GM19452 (cell line): ENCODE data around the gene MAPKAP1.

ENCODE experiments used
- ATAC-seq: cut with Tn5 transposase; IDR thresholded peaks from one replicate; pipeline ENCODE4 v1.9.1; 2021; ENCODE audit not compliant: unreplicated experiment

MAPKAP1 gene

GRCh38 chr9:125646217-125646616, 60.8 kb downstream of the MAPKAP1 start:
- ATAC-seq: no peak

DNA sequence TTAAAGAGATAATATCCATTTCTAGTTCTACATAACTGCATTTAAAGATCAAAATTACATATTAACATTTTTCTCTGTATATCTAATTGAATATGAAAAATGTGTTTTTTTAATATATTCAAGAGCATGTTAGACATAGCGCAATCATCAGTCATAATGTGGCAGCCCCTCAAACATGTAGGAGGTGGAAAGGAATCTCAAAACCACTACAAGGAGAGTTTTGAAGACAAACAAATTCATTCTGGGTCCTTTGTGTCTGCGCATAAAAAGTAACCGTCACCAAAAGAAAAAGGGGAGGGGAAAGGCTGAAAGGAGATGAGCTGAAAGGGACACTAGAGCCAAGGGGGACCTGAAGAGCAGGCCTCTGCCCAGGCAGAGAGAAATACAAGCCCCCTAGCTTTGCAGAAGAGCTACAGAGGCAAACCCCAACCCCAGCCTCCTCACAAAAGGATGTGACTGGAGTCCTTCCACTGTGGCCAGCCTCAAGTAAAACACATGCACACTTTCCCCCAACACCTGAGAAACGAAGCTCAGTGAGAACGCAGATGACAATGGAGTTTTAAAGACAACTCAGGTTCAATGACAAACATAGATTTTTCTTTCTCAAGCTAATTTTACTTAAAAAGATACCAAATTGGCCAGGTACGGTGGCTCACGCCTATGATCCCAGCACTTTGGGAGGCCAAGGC, 62.0 kb downstream of the MAPKAP1 start:
- no peak for ATAC-seq

- ATAC-seq: no peak
Measured at GRCh38 chr9:125642311-125642710, 64.7 kb downstream of the MAPKAP1 start.

DNA sequence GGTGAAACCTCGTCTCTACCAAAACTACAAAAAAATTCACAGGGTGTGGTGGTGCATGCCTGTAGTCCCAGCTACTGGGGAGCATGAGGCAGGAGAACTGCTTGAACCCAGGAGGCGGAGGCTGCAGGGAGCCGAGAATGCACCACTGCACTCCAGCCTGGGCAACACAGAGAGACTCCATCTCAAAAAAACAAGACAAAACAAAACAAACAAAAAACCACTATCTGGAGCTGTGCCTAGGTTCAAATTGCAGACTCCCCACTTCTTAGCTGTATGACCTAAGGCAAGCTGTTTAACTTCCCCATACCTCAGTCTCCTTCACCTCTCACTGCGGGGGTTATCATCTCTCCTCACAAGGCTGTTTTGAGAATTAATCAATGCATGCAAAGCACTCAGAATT, 68.0 kb downstream of the MAPKAP1 start:
- no peak for ATAC-seq

- no peak for ATAC-seq
Measured at GRCh38 chr9:125638239-125639045, 68.6 kb downstream of the MAPKAP1 start.

DNA sequence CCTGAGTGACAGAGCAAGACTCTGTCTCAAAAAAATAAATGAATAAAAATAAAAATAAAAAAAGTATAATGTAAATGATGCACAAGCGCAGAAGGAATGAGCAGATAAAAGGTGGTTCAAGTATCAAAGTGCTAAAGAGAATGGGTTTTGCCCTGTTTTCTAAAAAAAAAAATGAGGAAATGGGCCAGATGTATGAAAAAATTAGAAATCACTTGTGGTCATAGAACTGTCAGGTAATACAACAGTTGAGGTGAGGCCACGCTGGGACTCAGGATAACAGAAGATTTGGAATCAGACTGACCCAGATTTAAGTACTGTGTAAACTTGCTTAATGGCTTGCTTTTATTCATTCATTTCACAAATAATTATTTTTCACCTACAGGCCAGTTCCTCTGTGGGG, 69.8 kb downstream of the MAPKAP1 start:
- ATAC-seq: no peak

DNA sequence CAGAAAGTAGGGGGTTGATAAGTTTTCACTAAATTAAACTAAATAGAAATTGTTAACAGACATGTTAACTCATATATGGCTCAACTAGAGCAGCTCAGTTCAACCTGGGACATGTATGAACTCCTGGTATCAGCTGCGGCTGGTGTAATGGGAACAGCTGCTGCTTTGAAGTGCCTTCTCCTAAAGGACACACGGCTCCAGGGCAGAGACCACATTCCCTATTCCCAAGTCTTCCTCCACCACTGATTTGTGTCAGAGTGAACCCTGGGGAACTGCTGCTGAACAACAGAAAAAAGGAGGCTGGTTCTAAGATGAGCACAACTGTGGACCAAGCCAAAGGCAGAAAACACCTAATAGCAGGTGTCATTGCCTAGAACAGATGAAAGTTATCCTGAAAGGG, 71.1 kb downstream of the MAPKAP1 start:
- no peak for ATAC-seq

GRCh38 chr9:125634040-125634717, 72.8 kb downstream of the MAPKAP1 start:
- ATAC-seq: no peak

GRCh38 chr9:125633116-125633745, 73.8 kb downstream of the MAPKAP1 start:
- no peak for ATAC-seq

- ATAC-seq: peak; percentile 60
Measured at GRCh38 chr9:125632321-125633115, 74.5 kb downstream of the MAPKAP1 start.

GRCh38 chr9:125631391-125632085, 75.5 kb downstream of the MAPKAP1 start:
- ATAC-seq: no peak

DNA sequence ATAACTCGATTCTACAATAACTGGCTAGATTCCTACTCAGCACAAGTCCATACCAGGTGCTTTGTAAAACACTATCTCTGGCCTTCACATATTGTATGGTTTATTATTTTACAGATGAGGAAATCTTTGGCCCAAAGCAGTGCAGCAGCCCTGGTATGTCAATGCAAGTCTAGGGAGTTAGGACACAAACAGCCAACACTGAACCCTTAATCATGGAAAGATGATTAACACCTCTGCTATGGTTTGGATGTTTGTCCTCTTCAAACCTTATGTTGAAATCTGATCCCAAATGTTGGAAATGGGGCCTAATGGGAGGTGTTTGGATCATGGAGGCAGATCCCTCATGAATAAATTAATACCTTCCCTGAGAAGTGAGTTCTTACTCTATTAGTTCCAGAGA, 76.6 kb downstream of the MAPKAP1 start:
- ATAC-seq: no peak

DNA sequence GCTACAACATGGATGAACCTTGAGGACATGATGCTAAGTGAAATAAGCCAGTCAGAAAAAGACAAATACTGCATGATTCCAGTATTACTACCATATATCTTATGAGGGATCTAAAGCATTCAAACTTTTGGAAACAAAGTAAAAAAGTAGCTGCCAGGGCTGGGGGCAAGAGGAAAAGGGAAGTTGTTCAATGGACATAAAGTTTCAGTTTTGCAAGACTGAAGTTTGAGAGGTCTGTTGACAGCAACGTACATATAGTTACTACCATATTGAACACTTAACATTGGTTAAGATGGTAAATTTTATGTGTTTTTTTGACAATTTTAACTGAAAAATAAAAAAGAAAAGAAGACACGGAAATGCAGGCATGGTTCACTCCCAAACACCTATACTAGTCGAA, 77.6 kb downstream of the MAPKAP1 start:
- no peak for ATAC-seq

DNA sequence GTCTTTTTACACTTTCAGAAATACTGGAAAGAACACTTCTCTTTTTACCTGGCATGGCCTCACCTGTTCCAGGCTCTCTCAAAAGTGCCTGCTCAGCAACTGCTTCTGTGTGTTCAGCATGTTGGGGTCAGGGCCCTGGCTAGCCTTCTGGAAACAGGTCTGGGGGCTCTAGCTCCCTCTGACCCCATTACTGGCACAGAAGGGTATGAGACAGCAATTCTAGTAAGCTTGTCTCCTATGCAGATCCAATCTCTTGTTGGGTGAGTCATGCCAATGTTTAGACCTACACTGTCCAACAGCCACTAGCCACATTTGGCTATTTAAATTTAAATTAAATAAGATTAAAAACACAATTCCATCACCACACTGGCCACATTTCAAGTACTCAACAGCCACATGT, 80.8 kb downstream of the MAPKAP1 start:
- no peak for ATAC-seq

- no peak for ATAC-seq
Measured at GRCh38 chr9:125621170-125621569, 85.8 kb downstream of the MAPKAP1 start.

GRCh38 chr9:125620216-125620615, 86.8 kb downstream of the MAPKAP1 start:
- ATAC-seq: no peak

DNA sequence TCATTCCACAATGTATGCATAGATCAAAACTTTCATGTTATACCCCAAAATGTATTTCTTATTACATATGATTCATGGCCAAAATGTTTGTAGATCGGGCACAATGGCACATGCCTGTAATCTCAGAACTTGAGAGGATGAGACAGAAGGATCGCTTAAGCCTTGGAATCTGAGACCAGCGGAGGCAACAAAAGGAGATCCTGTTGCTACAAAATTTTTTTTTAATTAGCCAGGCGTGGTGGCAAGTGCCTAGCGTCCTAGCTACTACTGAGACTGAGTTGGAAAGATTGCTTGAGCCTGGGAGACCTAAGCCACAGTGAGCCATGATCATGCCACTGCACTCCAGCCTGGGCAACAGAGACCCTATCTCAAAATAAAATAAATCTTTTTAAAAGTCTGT, 89.9 kb downstream of the MAPKAP1 start:
- no peak for ATAC-seq

DNA sequence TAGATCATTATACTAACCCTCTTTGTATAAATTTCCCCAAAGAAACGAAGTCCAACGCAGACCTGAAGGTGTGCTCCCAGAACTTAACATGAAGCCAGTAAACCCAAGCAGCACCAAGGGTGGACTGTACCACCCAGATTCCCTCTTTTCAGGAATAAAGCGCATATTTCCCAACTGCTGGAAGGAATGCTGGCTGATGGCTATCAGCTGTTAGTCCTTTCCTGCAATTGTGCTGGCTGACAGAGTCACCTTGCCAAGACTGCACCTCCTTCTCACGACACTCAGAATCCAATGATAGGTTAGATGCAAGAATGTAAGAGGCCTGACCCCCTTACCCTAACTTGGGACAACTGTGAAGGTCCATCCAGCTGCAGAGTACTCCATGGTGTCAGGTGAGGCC, 93.9 kb downstream of the MAPKAP1 start:
- no peak for ATAC-seq

DNA sequence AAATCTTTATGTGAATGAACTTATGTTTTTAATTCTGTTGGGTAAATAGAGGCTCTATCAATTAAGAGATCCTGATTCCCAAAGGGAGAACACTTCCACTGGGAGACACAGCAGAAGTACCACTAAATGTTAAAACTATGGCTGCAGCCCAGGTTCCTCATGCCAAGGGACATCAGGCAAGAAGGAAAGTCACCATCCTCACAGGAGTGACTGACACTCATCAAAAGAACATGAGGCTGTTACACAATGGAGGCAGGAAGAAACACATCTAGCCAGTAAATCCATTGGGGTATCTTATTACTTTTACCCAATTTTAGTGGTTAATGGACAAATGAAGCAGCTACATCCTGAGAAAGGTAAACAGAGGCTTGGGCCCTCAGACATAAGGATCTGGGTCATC, 94.4 kb downstream of the MAPKAP1 start:
- no peak for ATAC-seq

- ATAC-seq: no peak
Measured at GRCh38 chr9:125611121-125611765, 95.8 kb downstream of the MAPKAP1 start.
